ENCODE measurements around the gene PLP2.
"Not testable (repeated sequence)": the region's sequence is repeated elsewhere in the genome, so short reads cannot be mapped to it uniquely, and the experiment has no call there.

The PLP2 gene

GRCh38 chrX:49171752-49172279 is at the start of gene PLP2:
TSS of gene PLP2 (plus strand) at chrX:49171898. CDS start at chrX:49172001, 103 bp downstream.
- DNase-seq: peak; percentile 75
- Mint-ChIP-seq H3K27ac (peak within 1 kb of the TSS; percentile 87), H3K4me3 (peak within 1 kb of the TSS; percentile 81), H3K27me3 (no peaks in the 10 kb centered on the region), H3K36me3 (peaks cover 32% of the 10 kb centered on the region), H3K4me1 (peaks cover 52% of the 10 kb centered on the region), H3K9me3 (no peaks in the 10 kb centered on the region)
- CTCF ChIA-PET: interaction anchor here (2.6 kb wide), 1 partner anchor 21 kb away, joined by 12 read pairs; no protein-coding TSS in a partner anchor

GRCh38 chrX:49122499-49122898 is 49.2 kb upstream of the PLP2 start:
- peak overlapping the region; percentile 91 for H3K27ac Mint-ChIP-seq
- H3K36me3 Mint-ChIP-seq: peaks cover 27% of the 10 kb centered on the region
- DNase-seq: no peak
- peaks cover 41% of the 10 kb centered on the region for H3K4me1 Mint-ChIP-seq
- H3K27me3 Mint-ChIP-seq: no peaks in the 10 kb centered on the region
- CTCF ChIA-PET: no interaction called here
- H3K4me3 Mint-ChIP-seq: peak overlapping the region; percentile 96
- H3K9me3 Mint-ChIP-seq: no peaks in the 10 kb centered on the region

- CTCF ChIA-PET: not testable (repeated sequence)
These were observed 43.9 kb upstream of the PLP2 start for GRCh38 chrX:49127742-49128258.

GRCh38 chrX:49129427-49129826 is 42.3 kb upstream of the PLP2 start:
- no peak overlapping the region for H3K4me3 Mint-ChIP-seq
- no peak overlapping the region for H3K27ac Mint-ChIP-seq
- CTCF ChIA-PET: no interaction called here

More at GRCh38 chrX:49127742-49128258, 43.9 kb upstream of the PLP2 start:
- H3K9me3 Mint-ChIP-seq, DNase-seq, H3K36me3 Mint-ChIP-seq, H3K4me3 Mint-ChIP-seq, H3K27ac Mint-ChIP-seq, H3K27me3 Mint-ChIP-seq: not testable (repeated sequence)
- H3K4me1 Mint-ChIP-seq: peaks cover 18% of the 10 kb centered on the region

GRCh38 chrX:49132275-49132674 is 39.4 kb upstream of the PLP2 start:
- not testable (repeated sequence) for H3K36me3 Mint-ChIP-seq, H3K4me1 Mint-ChIP-seq, H3K27me3 Mint-ChIP-seq, H3K27ac Mint-ChIP-seq, H3K9me3 Mint-ChIP-seq, H3K4me3 Mint-ChIP-seq, DNase-seq
- CTCF ChIA-PET: interaction anchor here (1.2 kb wide), 1 partner anchor 18 kb away, joined by 3 read pairs; no protein-coding TSS in a partner anchor

More at GRCh38 chrX:49129427-49129826, 42.3 kb upstream of the PLP2 start:
- Mint-ChIP-seq H3K27me3 (no peaks in the 10 kb centered on the region), H3K4me1 (peaks cover 4% of the 10 kb centered on the region), H3K9me3 (no peaks in the 10 kb centered on the region), H3K36me3 (no peaks in the 10 kb centered on the region)
- no peak for DNase-seq

- H3K36me3 Mint-ChIP-seq: no peaks in the 10 kb centered on the region
- H3K4me3 Mint-ChIP-seq: no peak overlapping the region
- DNase-seq: no peak
- CTCF ChIA-PET: no interaction called here
- H3K27ac Mint-ChIP-seq: no peak overlapping the region
- no peaks in the 10 kb centered on the region for H3K9me3 Mint-ChIP-seq
- no peaks in the 10 kb centered on the region for H3K27me3 Mint-ChIP-seq
- peaks cover 4% of the 10 kb centered on the region for H3K4me1 Mint-ChIP-seq
These were observed 37.9 kb upstream of the PLP2 start for GRCh38 chrX:49133759-49134158.

- H3K27me3 Mint-ChIP-seq: no peaks in the 10 kb centered on the region
- H3K4me3 Mint-ChIP-seq: no peak overlapping the region
- peaks cover 3% of the 10 kb centered on the region for H3K36me3 Mint-ChIP-seq
- no peaks in the 10 kb centered on the region for H3K4me1 Mint-ChIP-seq
- no peak overlapping the region for H3K27ac Mint-ChIP-seq
- H3K9me3 Mint-ChIP-seq: peaks cover 13% of the 10 kb centered on the region
- DNase-seq: no peak
- CTCF ChIA-PET: no interaction called here
These were observed 34.2 kb upstream of the PLP2 start for GRCh38 chrX:49137492-49137891.

- peaks cover 13% of the 10 kb centered on the region for H3K9me3 Mint-ChIP-seq
- CTCF ChIA-PET: no interaction called here
- DNase-seq: no peak
- H3K27me3 Mint-ChIP-seq: no peaks in the 10 kb centered on the region
- H3K4me3 Mint-ChIP-seq: no peak overlapping the region
- no peak overlapping the region for H3K27ac Mint-ChIP-seq
- peaks cover 3% of the 10 kb centered on the region for H3K36me3 Mint-ChIP-seq
- H3K4me1 Mint-ChIP-seq: no peaks in the 10 kb centered on the region
These were observed 32.0 kb upstream of the PLP2 start for GRCh38 chrX:49139713-49140112.

- H3K36me3 Mint-ChIP-seq: not testable (repeated sequence)
These were observed 29.4 kb upstream of the PLP2 start for GRCh38 chrX:49142264-49142663.

GRCh38 chrX:49143154-49143553 is 28.5 kb upstream of the PLP2 start:
- DNase-seq, H3K4me3 Mint-ChIP-seq, H3K36me3 Mint-ChIP-seq, H3K4me1 Mint-ChIP-seq, H3K27ac Mint-ChIP-seq, H3K27me3 Mint-ChIP-seq: not testable (repeated sequence)
- CTCF ChIA-PET: interaction anchor here (1.1 to 2.6 kb wide), 2 partner anchors 13 to 19 kb away, joined by 3 to 10 read pairs; no protein-coding TSS in a partner anchor
- H3K9me3 Mint-ChIP-seq: peaks cover 13% of the 10 kb centered on the region

More at GRCh38 chrX:49142264-49142663, 29.4 kb upstream of the PLP2 start:
- CTCF ChIA-PET: interaction anchor here (0.6 to 2.6 kb wide), 5 partner anchors 11 to 656 kb away, joined by 3 to 10 read pairs (median 3); no protein-coding TSS in a partner anchor
- H3K27me3 Mint-ChIP-seq, H3K4me3 Mint-ChIP-seq, H3K4me1 Mint-ChIP-seq, H3K27ac Mint-ChIP-seq, DNase-seq: not testable (repeated sequence)
- H3K9me3 Mint-ChIP-seq: peaks cover 13% of the 10 kb centered on the region

GRCh38 chrX:49147282-49147681 is 24.4 kb upstream of the PLP2 start:
- Mint-ChIP-seq H3K36me3 (no peaks in the 10 kb centered on the region), H3K4me3 (no peak overlapping the region), H3K27me3 (no peaks in the 10 kb centered on the region), H3K4me1 (no peaks in the 10 kb centered on the region), H3K9me3 (no peaks in the 10 kb centered on the region), H3K27ac (no peak overlapping the region)
- DNase-seq: no peak
- CTCF ChIA-PET: no interaction called here

GRCh38 chrX:49147936-49148335 is 23.8 kb upstream of the PLP2 start:
- no peak overlapping the region for H3K4me3 Mint-ChIP-seq
- DNase-seq: no peak
- CTCF ChIA-PET: no interaction called here
- no peaks in the 10 kb centered on the region for H3K9me3 Mint-ChIP-seq
- no peak overlapping the region for H3K27ac Mint-ChIP-seq
- H3K27me3 Mint-ChIP-seq: no peaks in the 10 kb centered on the region
- H3K4me1 Mint-ChIP-seq: no peaks in the 10 kb centered on the region
- no peaks in the 10 kb centered on the region for H3K36me3 Mint-ChIP-seq

- H3K9me3 Mint-ChIP-seq, CTCF ChIA-PET, H3K4me3 Mint-ChIP-seq, DNase-seq, H3K27ac Mint-ChIP-seq, H3K4me1 Mint-ChIP-seq, H3K36me3 Mint-ChIP-seq, H3K27me3 Mint-ChIP-seq: not testable (repeated sequence)
These were observed 23.2 kb upstream of the PLP2 start for GRCh38 chrX:49148390-49149100.

- H3K27ac Mint-ChIP-seq, DNase-seq, CTCF ChIA-PET, H3K4me1 Mint-ChIP-seq, H3K27me3 Mint-ChIP-seq, H3K4me3 Mint-ChIP-seq, H3K9me3 Mint-ChIP-seq, H3K36me3 Mint-ChIP-seq: not testable (repeated sequence)
These were observed 22.4 kb upstream of the PLP2 start for GRCh38 chrX:49149291-49149690.

- H3K36me3 Mint-ChIP-seq: no peaks in the 10 kb centered on the region
- no peak overlapping the region for H3K4me3 Mint-ChIP-seq
- peaks cover 21% of the 10 kb centered on the region for H3K4me1 Mint-ChIP-seq
- H3K27me3 Mint-ChIP-seq: peaks cover 7% of the 10 kb centered on the region
- DNase-seq: no peak
- CTCF ChIA-PET: interaction anchor here (0.9 kb wide), 1 partner anchor 11 kb away, joined by 5 read pairs; no protein-coding TSS in a partner anchor
- no peak overlapping the region for H3K27ac Mint-ChIP-seq
- no peaks in the 10 kb centered on the region for H3K9me3 Mint-ChIP-seq
These were observed 18.2 kb upstream of the PLP2 start for GRCh38 chrX:49153467-49153866.

All from activated naive CD4-positive, alpha-beta T cell treated with anti-CD3 and anti-CD28 coated beads, Interleukin-2, amount 10 ng/mL, durations not matched to agents 7 days and 5 days (primary cell).